GM18499 (cell line): ENCODE measurements around the gene HMGB1.
"Not testable (repeated sequence)": the region's sequence is repeated elsewhere in the genome, so short reads cannot be mapped to it uniquely, and the experiment has no call there.

ENCODE experiments used
- ATAC-seq: cut with Tn5 transposase; IDR thresholded peaks from one replicate; pipeline ENCODE4 v1.9.1; 2021; ENCODE audit warnings: moderate number of reproducible peaks; ENCODE audit not compliant: insufficient read depth, unreplicated experiment

HMGB1 gene

DNA sequence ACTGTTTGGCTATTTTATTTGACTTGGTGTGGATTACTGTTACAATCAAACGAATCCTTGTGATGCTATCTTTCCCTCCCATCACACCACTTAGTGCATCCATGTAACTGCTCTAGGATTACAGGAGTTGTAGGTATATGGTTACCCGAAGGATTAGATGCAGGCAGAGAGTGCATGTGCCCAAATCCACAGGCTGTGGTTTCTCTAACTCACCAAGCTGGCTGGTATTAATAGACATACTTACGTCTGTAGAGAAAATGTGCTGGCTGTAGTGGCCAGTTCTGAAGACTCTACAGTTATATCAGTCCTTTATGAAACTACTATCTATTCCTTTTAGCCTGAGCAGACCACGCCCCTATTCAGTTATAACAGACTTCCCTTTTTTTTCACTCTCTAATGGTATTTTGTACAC lies 1.1 kb upstream of the HMGB1 start:
- ATAC-seq = no peak

GRCh38 chr13:30466358-30466714 lies 600 bp upstream of the HMGB1 start:
- no peak for ATAC-seq

- no peak for ATAC-seq
Observed at GRCh38 chr13:30465343-30465592, 468 bp downstream of the HMGB1 start.

DNA sequence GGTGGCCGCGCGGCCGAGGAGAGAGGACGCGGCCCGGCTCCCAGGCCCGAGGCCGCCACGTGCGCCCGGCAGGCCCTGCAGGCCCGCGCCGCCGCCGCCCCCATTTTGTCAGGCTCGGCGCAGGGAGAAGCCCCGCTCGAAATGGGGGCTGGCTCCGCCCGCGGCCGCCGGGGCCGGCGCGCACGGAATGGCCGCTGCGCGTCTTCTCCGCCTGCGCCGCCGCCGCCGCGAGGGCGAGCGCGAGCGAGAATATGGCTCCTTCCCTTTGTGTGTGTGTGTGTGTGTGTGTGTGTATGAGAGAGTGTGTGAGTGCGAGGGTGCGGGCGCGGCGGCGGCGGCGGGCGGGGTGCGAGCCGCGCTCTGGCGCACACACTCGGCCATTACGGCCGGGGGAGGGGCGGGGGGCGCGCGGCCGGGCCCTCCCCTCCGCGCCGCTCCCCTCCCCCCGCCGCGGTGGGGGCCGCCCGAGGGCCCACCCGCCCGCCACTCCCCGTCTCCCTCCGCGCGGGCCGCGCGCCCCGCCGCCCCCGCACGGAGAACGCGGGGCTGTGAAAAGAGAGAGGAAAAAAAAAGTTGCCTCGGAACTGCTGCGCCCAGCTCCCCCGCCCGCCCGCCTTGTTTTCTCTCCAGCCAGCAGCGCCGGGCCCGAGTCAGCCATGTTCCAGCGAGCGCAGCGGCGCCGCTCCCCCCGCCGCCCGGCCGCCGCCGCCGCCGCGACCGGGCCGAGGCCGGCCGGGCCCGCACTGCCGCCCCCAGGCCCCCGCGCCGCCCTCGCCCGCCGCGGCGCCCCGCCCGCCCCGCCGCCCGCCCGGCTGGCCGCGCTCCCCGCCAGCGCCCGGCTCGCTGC lies 1.0 kb downstream of the HMGB1 start:
- ATAC-seq = no peak

GRCh38 chr13:30463787-30464495 lies 1.8 kb downstream of the HMGB1 start:
- no peak for ATAC-seq

- ATAC-seq = not testable (repeated sequence)
Observed at GRCh38 chr13:30461279-30462066, 4.3 kb downstream of the HMGB1 start.

DNA sequence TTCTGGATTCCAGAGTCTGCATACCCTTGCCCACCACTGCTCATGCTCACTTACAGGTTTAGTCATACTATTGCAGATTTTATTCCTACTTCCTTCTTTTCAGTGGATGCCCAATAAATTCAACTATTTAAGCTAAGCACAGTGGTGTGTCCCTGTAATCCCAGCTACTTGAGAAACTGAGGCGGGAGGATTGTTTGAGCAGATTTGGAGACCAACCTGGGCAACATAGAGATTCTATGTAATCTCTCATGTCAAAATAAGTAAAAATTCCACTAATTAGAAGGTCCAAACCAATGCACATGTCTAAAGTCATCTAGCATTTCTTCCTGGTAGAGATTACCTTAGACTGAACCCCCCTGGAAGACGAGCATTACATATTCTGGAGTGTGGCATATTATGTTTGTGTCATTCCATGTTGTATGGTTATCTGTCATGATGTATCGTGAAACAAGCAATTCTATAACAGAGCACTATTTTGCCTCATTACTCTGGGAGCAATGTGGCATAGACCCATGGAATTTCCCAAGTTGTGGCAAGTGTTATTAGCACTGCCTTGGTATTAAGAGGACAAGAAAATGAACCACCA lies 8.3 kb downstream of the HMGB1 start:
- ATAC-seq = no peak

GRCh38 chr13:30456290-30456689 lies 9.4 kb downstream of the HMGB1 start:
- no peak for ATAC-seq

GRCh38 chr13:30454991-30455390 lies 10.7 kb downstream of the HMGB1 start:
- no peak for ATAC-seq

DNA sequence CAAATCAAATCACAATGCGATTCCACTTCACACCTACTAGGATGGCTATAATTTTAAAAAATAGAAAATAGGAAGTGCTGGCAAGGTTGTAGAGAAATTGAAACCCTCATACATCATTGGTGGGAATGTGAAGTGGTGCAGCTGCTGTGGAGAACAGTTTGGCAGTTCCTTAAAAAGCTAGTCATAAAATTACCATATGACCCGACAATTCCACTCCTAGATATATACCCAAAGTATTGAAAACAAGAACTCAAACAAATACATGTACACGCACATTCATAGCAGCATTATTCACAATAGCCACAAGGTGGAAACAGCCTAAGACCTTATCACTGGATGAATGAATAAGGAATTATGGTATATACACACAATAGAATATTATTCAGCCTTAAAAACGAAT lies 12.0 kb downstream of the HMGB1 start:
- ATAC-seq = no peak

GRCh38 chr13:30451476-30451875 lies 14.3 kb downstream of the HMGB1 start:
- not testable (repeated sequence) for ATAC-seq

- no peak for ATAC-seq
Observed at GRCh38 chr13:30450066-30450465, 15.7 kb downstream of the HMGB1 start.

GRCh38 chr13:30448441-30448840 lies 17.3 kb downstream of the HMGB1 start:
- ATAC-seq = no peak

DNA sequence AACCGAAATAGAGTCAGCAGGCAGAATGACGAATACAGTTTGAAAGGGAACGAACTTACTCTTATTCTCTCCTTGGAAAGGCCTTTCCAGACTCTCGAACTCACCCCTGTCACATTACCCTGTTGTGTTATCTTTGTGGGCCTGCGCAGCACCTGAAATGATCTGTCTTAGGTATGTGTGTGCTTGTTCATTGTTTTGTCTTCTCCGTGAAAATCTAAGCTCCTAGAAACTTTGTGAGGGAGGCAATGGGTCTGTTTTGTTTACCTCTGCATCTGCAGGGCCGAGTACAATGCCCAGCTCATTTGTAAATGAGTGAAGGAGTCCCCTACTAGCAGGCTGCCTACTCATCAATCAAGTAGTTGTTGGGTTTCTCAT lies 19.6 kb downstream of the HMGB1 start:
- ATAC-seq = no peak

GRCh38 chr13:30443957-30444404 lies 21.8 kb downstream of the HMGB1 start:
- no peak for ATAC-seq

- ATAC-seq = not testable (repeated sequence)
Observed at GRCh38 chr13:30443491-30443890, 22.2 kb downstream of the HMGB1 start.

DNA sequence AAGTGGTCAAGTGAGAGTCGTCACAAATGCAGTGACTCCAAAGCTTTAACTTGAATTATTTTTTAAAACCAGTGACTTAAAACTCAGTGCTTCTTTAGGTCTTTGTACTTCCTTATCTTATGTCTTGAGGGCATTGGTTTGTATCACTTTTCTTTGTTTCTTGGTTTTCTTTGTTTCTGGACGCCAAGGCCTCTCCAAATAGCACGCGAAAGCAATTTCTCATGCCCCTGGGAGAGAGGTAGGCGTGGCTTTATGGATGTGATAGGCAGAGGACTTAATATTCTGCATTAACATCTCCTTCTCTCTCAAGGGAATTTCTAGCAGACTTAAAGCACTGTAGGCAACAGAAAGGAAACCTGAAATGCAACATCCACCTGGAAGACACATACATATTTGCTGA lies 22.8 kb downstream of the HMGB1 start:
- no peak for ATAC-seq

DNA sequence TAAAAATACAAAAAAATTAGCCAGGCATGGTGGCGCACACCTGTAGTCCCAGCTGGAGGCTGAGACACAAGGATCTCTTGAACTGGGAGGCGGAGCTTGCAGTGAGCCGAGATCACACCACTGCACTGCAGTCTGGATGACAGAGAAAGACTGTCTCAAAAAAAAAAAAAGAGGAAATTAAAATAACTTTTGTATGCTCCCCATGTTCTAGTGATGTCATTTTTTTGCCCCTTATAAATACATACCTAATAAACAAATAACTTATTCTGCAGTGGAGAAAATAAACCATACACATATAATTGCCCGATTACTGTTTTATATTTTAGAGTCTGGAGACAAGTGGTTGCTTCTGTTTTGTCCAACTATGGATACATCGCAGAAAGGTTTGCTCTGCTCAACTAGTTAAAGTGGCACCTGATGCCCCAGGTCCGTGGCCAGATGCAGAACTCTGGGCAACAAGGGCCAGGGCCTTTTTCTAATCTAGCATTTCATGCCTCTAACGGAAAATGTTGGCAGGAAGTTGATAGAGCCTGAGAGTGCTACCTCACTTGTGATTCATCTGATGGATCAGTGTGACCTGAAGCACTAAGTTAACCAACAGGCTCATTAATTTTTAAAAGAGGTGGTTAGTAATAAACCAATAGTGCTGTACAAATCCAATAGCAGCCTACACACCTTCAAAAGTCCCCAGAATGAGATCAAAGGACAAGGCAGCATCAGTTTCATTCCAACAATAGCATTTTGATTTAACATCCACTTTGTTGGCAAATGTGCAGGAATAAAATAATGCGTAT lies 24.6 kb downstream of the HMGB1 start:
- no peak for ATAC-seq

DNA sequence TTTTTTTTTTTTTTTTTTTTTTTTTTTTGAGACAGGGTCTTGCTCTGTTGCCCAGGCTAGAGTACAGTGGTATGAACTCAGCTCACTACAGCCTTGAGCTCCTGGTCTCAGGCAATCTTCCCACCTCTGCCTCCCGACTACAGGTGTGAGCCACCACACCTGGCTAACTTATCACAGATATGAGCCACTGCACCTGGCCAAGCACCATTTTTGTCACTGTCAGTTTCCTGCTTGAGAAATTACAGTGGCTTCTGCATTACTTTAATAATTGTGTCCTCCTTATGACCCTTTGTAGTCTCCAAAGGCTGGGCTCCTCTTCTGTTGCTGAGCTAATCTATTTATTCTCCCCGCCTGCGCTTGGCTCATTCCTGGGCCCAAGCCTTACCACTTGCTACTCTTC lies 27.4 kb downstream of the HMGB1 start:
- ATAC-seq = no peak

GRCh38 chr13:30437177-30437576 lies 28.6 kb downstream of the HMGB1 start:
- ATAC-seq = no peak
